C4-2B (cell line): ENCODE measurements around the gene PIGW.
"Not testable (repeated sequence)": the region's sequence is repeated elsewhere in the genome, so short reads cannot be mapped to it uniquely, and the experiment has no call there.

Experiments used
- H3K27ac ChIP-seq: fragments of 450-650 bp; 2 replicates; pipeline ENCODE4 v1.5.1; 2017
- ZFX ChIP-seq: fragments of 450-650 bp; IDR thresholded peaks from 2 replicates; pipeline ENCODE4 v1.6.1; 2017
- TF ChIP-seq, protein P1 (sequence below): fragments of 450-650 bp; conservative IDR thresholded peaks from 2 replicates; pipeline ENCODE4 v1.5.1; 2017; ENCODE audit warnings: mild to moderate bottlenecking

Gene PIGW

DNA sequence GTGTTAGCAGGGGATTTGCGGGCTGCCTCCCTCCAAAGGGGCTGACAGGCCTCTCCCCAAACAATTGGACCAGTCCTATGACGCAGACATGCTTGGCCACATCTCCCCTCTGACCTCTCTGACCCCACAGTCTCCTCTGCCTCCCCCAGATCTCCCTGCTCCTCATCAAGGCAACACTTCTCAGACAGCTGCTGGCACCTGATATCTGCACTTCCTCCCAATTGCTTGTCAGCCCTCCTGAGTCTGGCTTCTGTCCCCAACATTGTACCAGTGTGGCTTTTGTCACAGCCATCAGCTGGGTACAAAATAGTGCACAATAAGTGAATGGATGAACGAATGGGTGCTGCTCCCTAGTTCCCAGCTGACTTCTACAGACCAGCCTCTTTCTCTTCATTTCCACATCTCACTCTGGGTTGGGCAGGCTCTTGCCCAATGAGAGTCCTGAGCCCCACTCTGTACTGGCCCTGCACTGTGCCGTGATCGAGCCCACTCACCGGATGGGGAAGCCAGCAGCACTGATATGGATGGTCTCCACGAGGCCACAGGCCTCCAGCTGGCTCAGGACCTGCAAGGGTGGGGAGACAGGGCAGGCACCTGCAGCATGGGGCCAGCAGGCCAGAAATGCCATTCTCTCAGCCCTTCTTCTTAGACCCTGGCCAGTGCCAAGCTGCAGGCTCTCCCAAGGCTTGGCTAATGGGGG lies 31.2 kb upstream of the PIGW start:
- no peak overlapping the region for H3K27ac ChIP-seq
- TF ChIP-seq ZFX = no peak
- TF ChIP-seq, protein P1, sequence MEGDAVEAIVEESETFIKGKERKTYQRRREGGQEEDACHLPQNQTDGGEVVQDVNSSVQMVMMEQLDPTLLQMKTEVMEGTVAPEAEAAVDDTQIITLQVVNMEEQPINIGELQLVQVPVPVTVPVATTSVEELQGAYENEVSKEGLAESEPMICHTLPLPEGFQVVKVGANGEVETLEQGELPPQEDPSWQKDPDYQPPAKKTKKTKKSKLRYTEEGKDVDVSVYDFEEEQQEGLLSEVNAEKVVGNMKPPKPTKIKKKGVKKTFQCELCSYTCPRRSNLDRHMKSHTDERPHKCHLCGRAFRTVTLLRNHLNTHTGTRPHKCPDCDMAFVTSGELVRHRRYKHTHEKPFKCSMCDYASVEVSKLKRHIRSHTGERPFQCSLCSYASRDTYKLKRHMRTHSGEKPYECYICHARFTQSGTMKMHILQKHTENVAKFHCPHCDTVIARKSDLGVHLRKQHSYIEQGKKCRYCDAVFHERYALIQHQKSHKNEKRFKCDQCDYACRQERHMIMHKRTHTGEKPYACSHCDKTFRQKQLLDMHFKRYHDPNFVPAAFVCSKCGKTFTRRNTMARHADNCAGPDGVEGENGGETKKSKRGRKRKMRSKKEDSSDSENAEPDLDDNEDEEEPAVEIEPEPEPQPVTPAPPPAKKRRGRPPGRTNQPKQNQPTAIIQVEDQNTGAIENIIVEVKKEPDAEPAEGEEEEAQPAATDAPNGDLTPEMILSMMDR = no peak

DNA sequence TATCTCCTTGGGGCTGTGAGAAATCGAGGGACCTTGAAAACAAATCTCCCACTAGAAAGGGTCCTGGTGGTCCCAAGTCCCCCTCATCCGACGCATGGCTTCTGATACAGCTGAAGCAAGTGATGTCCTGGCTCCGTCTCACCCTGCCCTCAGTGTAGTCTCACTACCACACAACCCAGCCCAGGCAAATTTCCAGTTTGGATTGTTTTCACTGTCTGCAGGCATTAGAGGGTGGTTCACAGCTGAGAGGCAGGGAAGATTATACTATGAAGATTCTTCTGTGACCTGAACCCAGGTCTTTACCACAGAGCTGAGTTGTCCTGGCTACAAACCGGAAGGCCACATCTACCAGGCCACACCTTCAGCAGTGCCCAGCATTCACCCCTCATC lies 30.6 kb upstream of the PIGW start:
- H3K27ac ChIP-seq = no peak overlapping the region
- TF ChIP-seq, protein P1 = no peak
- TF ChIP-seq ZFX = no peak

DNA sequence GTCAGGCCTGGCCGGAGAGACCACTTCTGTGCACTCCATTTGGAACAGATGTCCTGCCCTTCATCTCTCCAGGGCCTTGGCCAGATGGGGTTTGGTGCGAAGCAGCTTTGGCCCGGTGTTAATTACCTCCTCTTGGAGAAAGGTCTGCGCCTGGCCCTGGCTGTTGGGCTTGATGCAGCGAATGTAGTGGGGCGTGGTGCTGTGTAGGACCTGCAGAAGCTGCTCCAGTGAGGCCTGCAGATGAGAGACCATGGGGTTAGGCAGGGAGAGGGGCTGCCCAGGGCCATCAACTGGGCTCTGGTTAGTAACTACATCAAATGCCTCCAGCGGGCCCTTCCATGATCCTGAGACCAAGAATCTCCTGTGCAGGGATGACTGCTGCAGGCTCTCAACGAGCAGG lies 29.6 kb upstream of the PIGW start:
- no peak for TF ChIP-seq ZFX
- TF ChIP-seq, protein P1 = no peak
- H3K27ac ChIP-seq = no peak overlapping the region

DNA sequence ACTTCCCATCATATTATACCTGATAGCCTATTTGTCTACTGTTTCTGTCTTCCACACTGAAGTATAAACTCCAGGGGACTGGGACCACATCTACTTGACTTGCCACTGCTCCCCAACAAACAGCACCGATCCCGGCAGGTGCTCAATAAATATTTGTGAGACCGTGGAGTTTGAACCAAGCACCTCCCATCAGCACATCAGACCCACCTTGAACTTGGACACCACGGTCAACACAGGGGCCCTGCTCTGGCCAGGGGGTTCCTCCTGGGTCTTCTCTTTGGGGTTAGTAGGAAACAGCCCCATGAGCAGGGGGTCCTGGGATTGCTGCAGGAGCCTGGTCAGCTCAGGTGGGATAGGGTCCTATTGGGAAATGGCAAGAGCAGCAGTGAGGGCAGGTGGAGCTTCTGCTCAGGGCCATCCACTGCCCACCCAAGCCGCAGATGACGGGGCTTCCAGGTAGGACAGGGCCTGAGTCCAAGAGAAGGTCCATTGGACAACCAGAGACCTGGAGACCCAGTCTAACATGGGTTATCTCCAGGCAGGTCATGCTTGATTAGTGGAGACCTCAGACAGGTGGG lies 28.4 kb upstream of the PIGW start:
- no peak overlapping the region for H3K27ac ChIP-seq
- no peak for TF ChIP-seq ZFX
- TF ChIP-seq, protein P1 = no peak

DNA sequence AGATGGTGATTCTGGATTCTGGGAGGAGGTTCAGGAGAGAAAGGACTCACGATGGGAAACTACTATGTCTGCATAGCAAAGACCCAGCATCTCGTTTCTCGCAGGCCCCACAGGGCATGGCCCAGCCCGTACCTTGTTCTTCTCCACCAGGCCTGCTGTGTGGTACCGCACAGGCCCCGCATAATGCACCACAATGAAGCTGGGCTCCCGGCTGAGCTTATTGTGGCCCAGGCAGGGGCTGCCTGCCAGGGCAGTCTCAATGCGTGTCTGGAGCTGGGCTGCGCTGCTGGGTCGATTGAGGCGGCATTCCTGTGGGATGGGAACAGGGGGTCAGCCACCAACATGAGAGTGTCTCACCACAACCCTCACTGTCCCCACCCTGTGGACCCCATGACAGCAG lies 28.0 kb upstream of the PIGW start:
- no peak overlapping the region for H3K27ac ChIP-seq
- TF ChIP-seq, protein P1 = no peak
- no peak for TF ChIP-seq ZFX

DNA sequence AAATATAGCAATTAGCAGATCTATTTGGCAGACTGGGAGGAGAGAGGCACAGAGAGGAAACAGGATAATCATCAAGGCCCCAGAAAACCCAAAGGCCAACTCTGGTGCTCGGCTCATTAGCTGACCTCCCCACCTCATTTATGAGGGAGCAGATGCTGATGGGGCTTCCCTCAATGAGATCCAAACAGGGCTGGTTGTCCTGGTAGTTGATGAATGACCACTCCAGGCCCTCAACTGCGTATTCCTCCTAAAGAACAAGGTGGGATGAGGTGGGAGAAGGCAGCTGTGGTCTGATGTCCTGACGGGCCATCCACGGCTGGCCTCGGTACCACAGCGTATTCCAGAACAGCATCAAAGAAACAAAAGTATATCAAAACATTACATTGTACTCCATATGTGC lies 27.5 kb upstream of the PIGW start:
- TF ChIP-seq, protein P1 = no peak
- TF ChIP-seq ZFX = no peak
- no peak overlapping the region for H3K27ac ChIP-seq

DNA sequence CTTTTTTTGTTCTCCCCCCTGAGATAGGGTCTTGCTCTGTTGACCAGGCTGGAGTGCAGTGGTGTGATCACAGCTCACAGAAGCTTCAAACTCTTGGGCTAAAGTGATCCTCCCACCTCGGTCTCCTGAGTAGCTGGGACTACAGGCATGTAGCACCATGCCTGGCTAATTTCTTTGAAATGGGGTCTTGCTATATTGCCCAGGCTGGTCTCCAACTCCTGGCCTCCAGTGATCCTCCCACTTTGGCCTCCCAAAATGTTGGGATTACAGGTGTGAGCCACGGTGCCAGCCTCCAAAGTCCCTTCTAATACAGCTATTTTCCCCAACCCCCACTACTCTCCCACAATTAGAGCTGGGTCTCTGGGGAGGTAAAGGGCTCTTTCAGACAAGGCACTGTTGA lies 26.3 kb upstream of the PIGW start:
- not testable (repeated sequence) for H3K27ac ChIP-seq
